Measurements from ENCODE around the gene USH1G.
"Not testable (repeated sequence)": the region's sequence is repeated elsewhere in the genome, so short reads cannot be mapped to it uniquely, and the experiment has no call there.

- not testable (repeated sequence) for TF ChIP-seq CTCF (IDR thresholded peaks at IDR 0.05; ENCODE audit: insufficient read depth, low read depth, low read length); EZH2 (IDR thresholded peaks at IDR 0.05; ENCODE audit: insufficient read depth, low read length)
These were observed 53.0 kb downstream of the USH1G start for GRCh38 chr17:74870028-74870427.

Data from astrocyte (in vitro differentiated cells and primary cell).